HT-29 (cell line): Measurements from ENCODE around the gene XAB2. TPM values are rescaled to one million over a fixed set of nuclear protein-coding genes. Genes with fewer than 3 reads are reported as not detected.
A peak's percentile ranks its signal among the peaks of the same experiment; 100 is the strongest.
"Not testable (repeated sequence)": the region's sequence is repeated elsewhere in the genome, so short reads cannot be mapped to it uniquely, and the experiment has no call there.

Experiments used
- DNase-seq: peaks from one replicate; pipeline ENCODE4 v3.0.0-alpha.2; 2015; ENCODE audit warnings: low spot score
- small RNA-seq: library from RNA; depleted of rRNA; stranded (forward); fragments of <200 nt; gene quantifications from one replicate; pipeline ENCODE3, GENCODE V24; 2014
- total RNA-seq: library from RNA; depleted of rRNA; stranded (reverse); fragments of >200 nt; shearing (Covaris generic); gene quantifications from 2 replicates; pipeline ENCODE4 v1.2.3, GENCODE V29; 2014; rRNA removed

The XAB2 gene
- total RNA-seq, 1 experiment from 2014 or later: 51.9 TPM

DNA sequence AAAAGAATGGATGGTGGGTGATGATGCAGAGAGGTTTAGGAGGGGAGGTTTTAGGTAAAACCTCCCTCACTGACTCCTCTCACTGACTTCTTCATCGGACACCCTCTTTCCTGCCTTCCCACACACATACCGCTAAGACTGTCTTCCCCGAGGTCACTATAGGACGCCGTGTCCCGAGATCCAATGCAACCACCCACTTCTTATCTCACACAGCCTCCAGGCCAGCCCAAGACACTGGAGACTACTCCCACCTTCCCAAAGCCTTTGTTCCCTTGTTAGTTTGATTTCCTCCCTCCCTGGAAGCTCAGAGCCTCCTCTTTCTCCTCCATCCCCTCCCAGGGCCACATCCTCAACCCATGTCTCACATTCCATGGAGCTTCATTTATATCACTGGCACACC, 50.2 kb downstream of the XAB2 start:
- DNase-seq: no peak

DNA sequence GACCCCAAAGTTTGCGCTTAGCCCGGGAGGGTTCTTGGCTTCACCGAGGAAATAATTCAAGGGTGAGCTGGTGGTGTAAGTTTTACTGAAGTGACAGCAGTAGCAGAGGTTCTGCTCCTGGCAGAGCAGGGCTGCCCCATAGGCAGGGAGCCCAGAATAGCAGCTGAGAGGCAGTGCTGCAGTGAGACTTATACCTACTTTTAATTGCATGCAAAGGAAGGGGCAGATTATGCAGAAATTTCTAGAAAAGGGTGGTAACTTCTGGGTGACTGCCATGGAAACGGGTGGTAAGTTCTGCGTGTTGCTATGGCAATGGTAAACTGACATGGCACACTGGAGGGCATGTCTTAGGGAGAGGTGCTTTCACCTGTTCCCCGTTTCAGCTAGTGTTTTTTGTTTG, 51.2 kb downstream of the XAB2 start:
- DNase-seq: no peak

DNA sequence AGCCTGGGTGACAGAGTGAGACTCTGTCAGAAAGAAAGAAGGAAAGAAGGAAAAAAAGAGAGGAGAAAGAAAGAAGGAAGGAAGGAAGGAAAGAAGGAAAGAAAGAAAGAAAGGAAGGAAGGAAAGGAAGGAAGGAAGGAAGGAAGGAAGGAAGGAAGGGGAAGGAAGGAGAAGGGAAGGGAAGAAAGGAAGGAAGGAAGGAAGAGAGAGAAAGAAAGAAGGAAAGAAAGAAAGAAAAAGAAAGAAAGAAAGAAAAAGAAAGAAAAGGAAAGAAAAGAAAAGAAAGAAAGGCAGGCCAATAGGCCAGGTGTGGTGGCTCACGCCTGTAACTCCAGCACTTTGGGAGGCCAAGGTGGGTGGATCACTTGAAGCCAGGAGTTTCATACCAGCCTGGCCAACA, 51.9 kb downstream of the XAB2 start:
- not testable (repeated sequence) for DNase-seq

DNA sequence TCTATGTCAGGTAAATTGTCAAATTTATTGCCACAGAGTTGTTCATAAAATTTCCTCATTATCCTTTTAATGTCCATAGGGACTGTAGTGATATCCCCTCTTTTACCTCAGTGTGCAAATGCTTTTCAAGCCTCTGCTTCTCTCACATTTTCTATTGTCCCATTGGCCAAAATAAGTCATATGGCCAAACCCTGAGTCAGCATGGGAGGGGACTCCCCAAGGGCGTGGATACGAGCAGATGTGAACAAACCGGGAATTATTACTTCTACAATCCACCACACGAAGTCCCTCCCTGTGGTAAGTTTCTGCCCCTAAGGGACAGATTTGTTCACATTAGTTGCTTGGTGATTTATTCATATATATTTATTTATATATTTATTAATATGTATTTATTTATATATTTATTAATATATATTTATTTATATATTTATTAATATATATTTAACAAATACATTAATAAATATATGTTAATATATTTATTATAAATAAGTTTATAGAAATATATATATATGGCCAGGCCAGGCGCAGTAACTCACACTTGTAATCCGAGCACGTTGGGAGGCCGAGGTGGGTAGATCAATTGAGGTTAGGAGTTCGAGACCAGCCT, 53.8 kb downstream of the XAB2 start:
- DNase-seq: peak; percentile 16

DNA sequence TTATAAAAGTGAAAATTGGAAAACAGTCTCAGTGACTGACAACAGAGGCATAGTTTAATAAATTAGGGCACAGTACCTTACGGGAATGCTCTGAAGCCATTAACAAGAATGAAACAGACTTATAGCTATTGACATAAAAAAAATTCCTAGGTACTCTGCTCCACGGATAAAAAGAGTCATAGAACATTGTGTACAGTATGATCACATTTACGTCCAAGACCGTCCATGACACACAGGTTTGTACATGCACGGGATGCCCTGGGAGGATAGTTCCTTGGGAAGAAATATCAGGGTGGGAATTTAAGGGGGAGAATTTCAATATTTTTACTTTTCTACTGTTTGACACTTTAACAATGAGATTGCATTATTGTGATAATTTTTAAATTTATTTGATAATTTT, 58.6 kb downstream of the XAB2 start:
- no peak for DNase-seq

Small RNA genes lying within 50 kb of the gene (small RNA-seq; reads per million reads assigned to genes)
- gene MIR6792: not detected

Other genes starting within 250 kb of the XAB2 start
- 4.0 and 6.4 TPM in 2 replicates for gene PEX11G, start 140.5 kb downstream of the XAB2 start, total RNA-seq
- gene ZNF358, start 113.4 kb downstream of the XAB2 start, total RNA-seq: 4.2 and 5.6 TPM in 2 replicates
- 7.1 and 7.5 TPM in 2 replicates for gene MCOLN1, start 106.9 kb downstream of the XAB2 start, total RNA-seq
- gene PNPLA6, start 93.8 kb downstream of the XAB2 start, total RNA-seq: 61.3 and 74.3 TPM in 2 replicates
- 29.8 and 37.0 TPM in 2 replicates for gene CAMSAP3, start 33.7 kb downstream of the XAB2 start, total RNA-seq
- 26.6 and 27.7 TPM in 2 replicates for gene PET100, start 248 bp upstream of the XAB2 start, total RNA-seq
- not detected in 2 replicates for gene PCP2, start 4.2 kb upstream of the XAB2 start, total RNA-seq
- 66.4 and 73.3 TPM in 2 replicates for gene STXBP2, start 7.6 kb upstream of the XAB2 start, total RNA-seq
- not detected in 2 replicates for gene RETN, start 39.5 kb upstream of the XAB2 start, total RNA-seq
- gene MCEMP1, start 47.5 kb upstream of the XAB2 start, total RNA-seq: not detected in 2 replicates
- gene TRAPPC5, start 51.3 kb upstream of the XAB2 start, total RNA-seq: 112 and 113 TPM in 2 replicates
- gene FCER2, start 72.6 kb upstream of the XAB2 start, total RNA-seq: not detected in 2 replicates
- not detected in 2 replicates for gene CLEC4G, start 102.6 kb upstream of the XAB2 start, total RNA-seq
- gene CD209, start 118.0 kb upstream of the XAB2 start, total RNA-seq: not detected in 2 replicates
- gene CLEC4M, start 133.7 kb upstream of the XAB2 start, total RNA-seq: not detected in 2 replicates
- 4.0 and 4.4 TPM in 2 replicates for gene EVI5L, start 200.7 kb upstream of the XAB2 start, total RNA-seq
- 0.31 and 1.6 TPM in 2 replicates for gene PRR36, start 244.8 kb upstream of the XAB2 start, total RNA-seq